ENCODE data around the gene EEF1B2.
A peak's percentile ranks its signal among the peaks of the same experiment; 100 is the strongest.

Gene EEF1B2

GRCh38 chr2:206125901-206126300, 33.8 kb upstream of the EEF1B2 start:
- H3K9me3 ChIP-seq (ENCODE audit: severe bottlenecking): no peaks in the 10 kb centered on the region
- no peak overlapping the region for H3K27ac ChIP-seq
- no peak overlapping the region for H3K4me3 ChIP-seq (ENCODE audit: low read depth, low read length)
- peaks cover 83% of the 10 kb centered on the region for H3K36me3 ChIP-seq
- TF ChIP-seq CTCF (IDR thresholded peaks at IDR 0.05; ENCODE audit: low read depth, low read length): no peak
- no peaks in the 10 kb centered on the region for H3K27me3 ChIP-seq (ENCODE audit: insufficient read depth, low read depth, severe bottlenecking)
- no peak for DNase-seq

DNA sequence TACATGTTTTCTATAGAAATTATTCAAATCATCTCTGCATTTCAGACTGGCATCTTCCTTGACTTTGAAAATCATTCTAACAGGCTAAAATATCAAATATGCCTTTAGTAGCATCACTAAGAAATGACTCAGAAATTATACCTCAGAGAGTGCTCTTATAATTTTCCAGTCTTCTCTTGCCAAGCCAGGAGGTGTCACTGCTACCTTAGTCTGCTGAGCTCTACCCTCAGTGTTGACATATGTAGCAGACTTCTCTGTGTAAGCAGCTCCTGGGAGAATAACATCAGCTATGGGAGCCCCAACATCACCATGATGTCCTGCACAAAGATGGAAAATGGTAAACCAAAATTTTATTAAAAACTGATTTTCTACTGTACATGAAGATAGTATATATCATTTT, 32.0 kb upstream of the EEF1B2 start:
- H3K27ac ChIP-seq: no peak overlapping the region
- H3K4me3 ChIP-seq (ENCODE audit: low read depth, low read length): no peak overlapping the region
- no peaks in the 10 kb centered on the region for H3K9me3 ChIP-seq (ENCODE audit: severe bottlenecking)
- TF ChIP-seq CTCF (IDR thresholded peaks at IDR 0.05; ENCODE audit: low read depth, low read length): peak; percentile 23; the same call in 1 of the 2 replicates
- peaks cover 82% of the 10 kb centered on the region for H3K36me3 ChIP-seq
- peak; percentile 11 for DNase-seq
- H3K27me3 ChIP-seq (ENCODE audit: insufficient read depth, low read depth, severe bottlenecking): no peaks in the 10 kb centered on the region

DNA sequence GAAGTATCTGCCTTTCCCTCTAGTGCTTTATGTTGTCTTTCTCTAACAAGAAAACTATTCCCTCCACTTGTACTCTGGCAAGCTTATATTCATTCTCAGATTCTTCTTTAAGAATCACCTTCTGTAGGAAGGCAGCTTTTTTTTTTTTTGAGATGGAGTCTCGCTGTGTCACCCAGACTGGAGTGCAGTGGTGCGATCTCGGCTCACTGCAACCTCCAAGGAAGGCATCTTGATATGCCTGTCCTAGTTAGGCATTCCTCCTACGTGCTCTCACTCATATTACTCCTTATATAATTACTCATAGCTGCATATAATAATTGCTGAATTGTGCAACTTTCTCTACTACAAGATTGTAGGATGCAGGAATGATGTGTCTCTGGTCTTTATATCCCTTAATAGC, 16.2 kb upstream of the EEF1B2 start:
- TF ChIP-seq CTCF (IDR thresholded peaks at IDR 0.05; ENCODE audit: low read depth, low read length): no peak
- no peak for DNase-seq
- Histone ChIP-seq H3K4me3 (ENCODE audit: low read depth, low read length) (no peak overlapping the region), H3K36me3 (peaks cover 91% of the 10 kb centered on the region), H3K27me3 (ENCODE audit: insufficient read depth, low read depth, severe bottlenecking) (no peaks in the 10 kb centered on the region), H3K27ac (no peak overlapping the region), H3K9me3 (ENCODE audit: severe bottlenecking) (no peaks in the 10 kb centered on the region)

GRCh38 chr2:206144383-206144782, 15.3 kb upstream of the EEF1B2 start:
- Histone ChIP-seq H3K27ac (no peak overlapping the region), H3K27me3 (ENCODE audit: insufficient read depth, low read depth, severe bottlenecking) (no peaks in the 10 kb centered on the region), H3K4me3 (ENCODE audit: low read depth, low read length) (no peak overlapping the region), H3K9me3 (ENCODE audit: severe bottlenecking) (no peaks in the 10 kb centered on the region), H3K36me3 (peaks cover 90% of the 10 kb centered on the region)
- TF ChIP-seq CTCF (IDR thresholded peaks at IDR 0.05; ENCODE audit: low read depth, low read length): no peak
- DNase-seq: no peak

GRCh38 chr2:206145665-206146064, 14.0 kb upstream of the EEF1B2 start:
- Histone ChIP-seq H3K27me3 (ENCODE audit: insufficient read depth, low read depth, severe bottlenecking) (no peaks in the 10 kb centered on the region), H3K9me3 (ENCODE audit: severe bottlenecking) (no peaks in the 10 kb centered on the region), H3K27ac (no peak overlapping the region), H3K36me3 (peaks cover 84% of the 10 kb centered on the region), H3K4me3 (ENCODE audit: low read depth, low read length) (no peak overlapping the region)
- no peak for TF ChIP-seq CTCF (IDR thresholded peaks at IDR 0.05; ENCODE audit: low read depth, low read length)
- no peak for DNase-seq

DNA sequence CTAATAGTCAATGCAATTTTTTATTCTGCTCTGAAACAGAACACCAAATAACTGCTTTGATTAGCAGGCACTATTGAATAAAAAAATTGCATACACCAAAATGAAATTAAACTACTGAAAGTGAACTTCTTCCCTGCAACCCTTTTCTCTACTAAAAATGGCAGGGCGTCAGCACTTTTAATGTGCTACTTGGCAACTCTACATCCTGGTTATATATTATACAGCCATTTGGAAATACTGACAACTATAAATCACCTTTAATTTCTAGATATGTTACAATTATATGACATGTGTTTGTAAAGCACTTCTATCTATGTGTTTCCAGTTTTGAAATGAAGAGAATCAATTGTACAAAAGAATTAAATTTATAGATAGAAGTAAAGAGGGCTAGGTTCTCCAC, 10.4 kb upstream of the EEF1B2 start:
- peaks cover 66% of the 10 kb centered on the region for H3K36me3 ChIP-seq
- no peak overlapping the region for H3K27ac ChIP-seq
- no peak for TF ChIP-seq CTCF (IDR thresholded peaks at IDR 0.05; ENCODE audit: low read depth, low read length)
- no peaks in the 10 kb centered on the region for H3K27me3 ChIP-seq (ENCODE audit: insufficient read depth, low read depth, severe bottlenecking)
- H3K4me3 ChIP-seq (ENCODE audit: low read depth, low read length): no peak overlapping the region
- H3K9me3 ChIP-seq (ENCODE audit: severe bottlenecking): no peaks in the 10 kb centered on the region
- DNase-seq: no peak

Measured in WERI-Rb-1 (cell line).